Forelimb muscle (tissue), 1 donor: ENCODE results near the gene CFP. TPM values are rescaled to one million over a fixed set of nuclear protein-coding genes. Genes with fewer than 3 reads are reported as not detected.

Source experiments
- DNase-seq: peaks from one replicate; pipeline ENCODE4 v3.0.0-alpha.2; 2013; ENCODE audit warnings: low read depth
- polyA plus RNA-seq: library from polyadenylated mRNA; unstranded; fragments of 120-200 nt; gene quantifications from one replicate; pipeline ENCODE4 v1.2.1, GENCODE V29; 2013; ENCODE audit not compliant: insufficient read length

Gene CFP
- polyA plus RNA-seq, 1 donor = 3.0 TPM

- no peak for DNase-seq
Measured at GRCh38 chrX:47574547-47575301, 55.0 kb downstream of the CFP start.

- DNase-seq = no peak
Measured at GRCh38 chrX:47574076-47574546, 55.6 kb downstream of the CFP start.

DNA sequence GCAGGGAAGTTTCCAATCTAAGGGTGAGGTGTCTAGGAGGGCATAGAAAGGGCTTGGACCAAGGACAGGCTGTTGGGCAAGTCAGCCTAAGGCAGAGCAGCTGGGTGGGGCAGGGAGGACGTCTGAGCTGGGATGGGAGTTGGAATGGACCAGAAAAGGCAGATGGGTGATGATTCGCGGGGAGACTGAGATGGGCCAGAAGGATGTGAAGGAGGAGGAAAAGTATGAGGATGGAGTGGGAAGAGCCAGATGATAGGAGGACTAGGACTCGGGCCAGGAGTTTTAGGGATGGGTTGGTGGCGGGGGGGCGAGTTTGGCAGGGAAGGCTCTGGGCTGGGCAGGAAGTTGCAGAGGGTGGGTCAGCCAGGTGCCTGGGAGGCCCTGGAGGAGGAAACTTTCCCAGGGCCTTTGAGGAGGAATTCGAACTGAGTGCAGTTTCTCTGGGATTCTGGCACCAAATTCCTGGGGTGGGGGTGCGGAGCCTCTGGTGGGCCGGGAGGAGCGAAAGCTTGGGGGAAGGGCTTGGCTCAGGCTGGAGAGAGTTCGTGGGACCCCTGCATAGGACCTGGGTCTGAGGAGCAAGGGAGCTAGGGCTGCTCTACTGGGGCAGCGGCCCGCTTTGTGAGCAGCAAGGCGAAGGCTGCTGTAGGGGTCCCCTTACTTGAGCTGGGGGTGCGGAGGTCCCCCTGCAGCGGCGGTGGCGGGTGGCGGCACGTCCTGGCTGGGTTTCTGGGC, 56.2 kb downstream of the CFP start:
- DNase-seq = peak; percentile 19

Other genes with a start within 250 kb of the CFP start
- 10.2 TPM for gene ZNF41, start 146.7 kb downstream of the CFP start, polyA plus RNA-seq
- gene ARAF, start 68.7 kb downstream of the CFP start, polyA plus RNA-seq = 45.0 TPM
- gene TIMP1, start 47.5 kb downstream of the CFP start, polyA plus RNA-seq = 115 TPM
- gene SYN1, start 10.1 kb downstream of the CFP start, polyA plus RNA-seq = 11.6 TPM
- 21.0 TPM for gene ELK1, start 20.6 kb upstream of the CFP start, polyA plus RNA-seq
- 81.7 TPM for gene UXT, start 29.2 kb upstream of the CFP start, polyA plus RNA-seq
- 4.2 TPM for gene ZNF81, start 207.0 kb upstream of the CFP start, polyA plus RNA-seq